AG04450 (cell line): ENCODE results near the gene TYW1. TPM values are rescaled to one million over a fixed set of nuclear protein-coding genes. Genes with fewer than 3 reads are reported as not detected.
"Not testable (repeated sequence)": the region's sequence is repeated elsewhere in the genome, so short reads cannot be mapped to it uniquely, and the experiment has no call there.

Source experiments
- CTCF ChIA-PET: fragments of 300-600, 350-600 bp; formaldehyde crosslinking; extraction: SDS; loops from one replicate; lab custom pipeline; 2022; ENCODE audit warnings: antibody characterized with exemption, inconsistent platforms; lab: Charles Lee
- POLR2A ChIA-PET: fragments of 350-600 bp; formaldehyde crosslinking; extraction: SDS; loops from one replicate; lab custom pipeline; 2021; ENCODE audit warnings: antibody characterized with exemption, inconsistent platforms; lab: Yijun Ruan, JAX
- DNase-seq: peaks from one replicate; pipeline ENCODE4 v3.0.0-alpha.2; 2011; ENCODE audit warnings: low read depth, low spot score
- H3K27ac ChIP-seq: one replicate; pipeline ENCODE4 v1.5.1; 2012; ENCODE audit warnings: low read depth, low read length, control low read depth
- H3K27me3 ChIP-seq: one replicate; pipeline ENCODE4 v1.6.0; 2012; ENCODE audit warnings: low read length; ENCODE audit not compliant: control insufficient read depth, insufficient read depth
- H3K4me3 ChIP-seq: 2 replicates; pipeline ENCODE4 v1.5.1; 2011; ENCODE audit warnings: mild to moderate bottlenecking, low read depth, low read length, control low read depth
- H3K9me3 ChIP-seq: 2 replicates; pipeline ENCODE4 v1.5.1; 2012; ENCODE audit warnings: low read length; ENCODE audit not compliant: control insufficient read depth, insufficient read depth
- polyA plus RNA-seq: library from polyadenylated mRNA; depleted of rRNA; stranded (reverse); fragments of >200 nt; gene quantifications from 2 replicates; pipeline ENCODE4 v1.2.3, GENCODE V29; 2011
- TF ChIP-seq, protein P1 (sequence below): IDR thresholded peaks from 2 replicates; pipeline ENCODE4 v1.5.1; 2011; ENCODE audit warnings: low read depth, low read length, control low read depth, inconsistent platforms

TYW1 gene
- polyA plus RNA-seq, 1 experiment, result 19.5 TPM

DNA sequence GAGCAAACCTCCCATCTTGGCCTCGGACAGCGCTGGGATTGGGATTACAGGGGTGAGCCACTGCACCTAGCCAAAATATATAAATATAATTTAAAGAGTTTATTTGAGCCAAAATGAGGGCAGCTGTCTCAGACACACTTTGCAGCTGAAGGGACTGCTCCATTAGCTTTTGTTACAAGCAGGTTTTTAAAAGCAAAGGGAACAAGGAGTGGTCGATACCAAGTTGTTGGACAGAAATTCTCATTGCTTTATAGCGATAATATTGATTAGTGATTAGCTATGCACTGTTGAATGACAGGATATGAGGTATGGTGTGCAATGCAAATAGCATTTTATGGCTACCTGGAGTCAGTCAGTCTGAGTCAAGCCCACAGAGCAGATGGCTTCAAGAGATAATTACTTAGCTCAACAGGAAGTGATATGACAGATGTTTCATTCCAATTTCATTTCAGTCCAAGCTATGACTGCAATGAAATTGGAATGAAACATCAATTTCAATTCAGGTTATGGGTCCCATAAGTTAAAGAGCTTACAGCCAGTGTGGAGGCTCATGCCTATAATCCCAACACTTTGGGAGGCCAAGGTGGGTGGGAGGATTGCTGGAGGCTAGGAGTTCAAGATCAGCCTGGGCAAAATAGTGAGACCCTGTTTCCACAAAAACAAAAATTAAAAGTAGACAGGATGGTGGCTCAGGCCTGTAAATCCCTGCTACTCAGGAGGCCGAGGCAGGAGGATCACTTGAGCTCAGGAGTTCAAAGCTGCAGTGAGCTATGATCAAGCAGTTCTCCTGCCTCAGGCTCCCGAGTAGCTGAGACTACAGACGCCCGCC, 23.1 kb downstream of the TYW1 start:
- no peak overlapping the region for H3K27ac ChIP-seq
- CTCF ChIA-PET, result no interaction called here
- POLR2A ChIA-PET, result no interaction called here

GRCh38 chr7:67021260-67021659, 24.6 kb downstream of the TYW1 start:
- ChIA-PET POLR2A (no interaction called here), CTCF (no interaction called here)

More for the DNA sequence above, 23.1 kb downstream of the TYW1 start:
- TF ChIP-seq, protein P1, sequence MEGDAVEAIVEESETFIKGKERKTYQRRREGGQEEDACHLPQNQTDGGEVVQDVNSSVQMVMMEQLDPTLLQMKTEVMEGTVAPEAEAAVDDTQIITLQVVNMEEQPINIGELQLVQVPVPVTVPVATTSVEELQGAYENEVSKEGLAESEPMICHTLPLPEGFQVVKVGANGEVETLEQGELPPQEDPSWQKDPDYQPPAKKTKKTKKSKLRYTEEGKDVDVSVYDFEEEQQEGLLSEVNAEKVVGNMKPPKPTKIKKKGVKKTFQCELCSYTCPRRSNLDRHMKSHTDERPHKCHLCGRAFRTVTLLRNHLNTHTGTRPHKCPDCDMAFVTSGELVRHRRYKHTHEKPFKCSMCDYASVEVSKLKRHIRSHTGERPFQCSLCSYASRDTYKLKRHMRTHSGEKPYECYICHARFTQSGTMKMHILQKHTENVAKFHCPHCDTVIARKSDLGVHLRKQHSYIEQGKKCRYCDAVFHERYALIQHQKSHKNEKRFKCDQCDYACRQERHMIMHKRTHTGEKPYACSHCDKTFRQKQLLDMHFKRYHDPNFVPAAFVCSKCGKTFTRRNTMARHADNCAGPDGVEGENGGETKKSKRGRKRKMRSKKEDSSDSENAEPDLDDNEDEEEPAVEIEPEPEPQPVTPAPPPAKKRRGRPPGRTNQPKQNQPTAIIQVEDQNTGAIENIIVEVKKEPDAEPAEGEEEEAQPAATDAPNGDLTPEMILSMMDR, result no peak
- Histone ChIP-seq H3K4me3 (no peak overlapping the region), H3K27me3 (no peaks in the 10 kb centered on the region), H3K9me3 (no peaks in the 10 kb centered on the region)
- DNase-seq, result no peak

DNA sequence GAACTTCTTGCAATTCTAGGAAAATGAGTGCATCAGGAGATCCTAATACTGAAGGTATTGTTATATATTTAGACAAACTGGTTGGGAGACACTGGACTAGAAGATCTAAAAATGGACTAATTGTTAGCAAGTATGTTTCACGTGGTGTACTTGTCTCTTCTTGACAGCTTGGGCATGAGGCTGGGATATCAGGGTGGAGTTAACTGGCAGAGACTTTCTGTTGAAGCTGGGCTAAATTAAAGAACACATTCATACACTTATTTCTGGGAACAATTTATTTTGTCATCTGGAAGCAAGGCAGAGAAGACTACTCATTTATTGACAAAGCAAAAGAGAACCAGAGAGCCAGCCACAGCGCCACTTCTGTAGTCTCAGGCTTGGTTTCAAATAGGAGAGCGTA, 25.9 kb downstream of the TYW1 start:
- TF ChIP-seq, protein P1, result no peak
- Histone ChIP-seq H3K27ac (no peak overlapping the region), H3K4me3 (no peak overlapping the region), H3K9me3 (no peaks in the 10 kb centered on the region), H3K27me3 (no peaks in the 10 kb centered on the region)
- CTCF ChIA-PET, result no interaction called here
- POLR2A ChIA-PET, result no interaction called here
- DNase-seq, result no peak

More at GRCh38 chr7:67021260-67021659, 24.6 kb downstream of the TYW1 start:
- no peak overlapping the region for H3K27ac ChIP-seq
- no peaks in the 10 kb centered on the region for H3K9me3 ChIP-seq
- H3K4me3 ChIP-seq, result no peak overlapping the region
- TF ChIP-seq, protein P1, result no peak
- H3K27me3 ChIP-seq, result no peaks in the 10 kb centered on the region
- DNase-seq, result no peak

GRCh38 chr7:67025459-67025858, 28.8 kb downstream of the TYW1 start:
- H3K27me3 ChIP-seq, DNase-seq, H3K9me3 ChIP-seq, H3K4me3 ChIP-seq, POLR2A ChIA-PET: not testable (repeated sequence)
- peak overlapping the region; percentile 57 for H3K27ac ChIP-seq
- CTCF ChIA-PET, result interaction anchor here (0.7 to 1.0 kb wide), 2 partner anchors 15 to 707 kb away, joined by 3 read pairs; no protein-coding TSS in a partner anchor

DNA sequence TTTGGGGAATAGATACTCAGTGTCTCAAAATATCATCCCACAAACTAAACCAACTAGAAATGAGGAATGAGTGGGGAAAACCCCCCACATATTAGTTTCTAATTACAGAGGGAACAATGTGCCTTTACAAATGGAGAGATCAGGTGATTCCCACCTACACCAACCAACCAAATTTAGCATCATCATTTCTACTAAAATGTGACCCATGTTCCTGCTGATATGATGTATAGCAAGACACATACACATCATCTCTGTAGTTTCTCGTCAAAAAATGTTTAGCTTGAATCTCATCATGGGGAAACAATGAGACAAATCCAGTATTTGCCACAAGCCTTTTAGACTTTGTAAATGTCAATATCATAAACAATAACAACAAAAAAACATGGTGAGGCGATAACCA, 35.1 kb downstream of the TYW1 start:
- H3K9me3 ChIP-seq, H3K4me3 ChIP-seq, CTCF ChIA-PET, H3K27ac ChIP-seq, POLR2A ChIA-PET, H3K27me3 ChIP-seq, DNase-seq: not testable (repeated sequence)

GRCh38 chr7:67033251-67033650, 36.6 kb downstream of the TYW1 start:
- Histone ChIP-seq H3K4me3 (no peak overlapping the region), H3K27me3 (no peaks in the 10 kb centered on the region), H3K9me3 (no peaks in the 10 kb centered on the region; the same call in none of the 2 replicates), H3K27ac (no peak overlapping the region)
- CTCF ChIA-PET, result no interaction called here
- TF ChIP-seq, protein P1, result no peak
- POLR2A ChIA-PET, result no interaction called here
- DNase-seq, result no peak

DNA sequence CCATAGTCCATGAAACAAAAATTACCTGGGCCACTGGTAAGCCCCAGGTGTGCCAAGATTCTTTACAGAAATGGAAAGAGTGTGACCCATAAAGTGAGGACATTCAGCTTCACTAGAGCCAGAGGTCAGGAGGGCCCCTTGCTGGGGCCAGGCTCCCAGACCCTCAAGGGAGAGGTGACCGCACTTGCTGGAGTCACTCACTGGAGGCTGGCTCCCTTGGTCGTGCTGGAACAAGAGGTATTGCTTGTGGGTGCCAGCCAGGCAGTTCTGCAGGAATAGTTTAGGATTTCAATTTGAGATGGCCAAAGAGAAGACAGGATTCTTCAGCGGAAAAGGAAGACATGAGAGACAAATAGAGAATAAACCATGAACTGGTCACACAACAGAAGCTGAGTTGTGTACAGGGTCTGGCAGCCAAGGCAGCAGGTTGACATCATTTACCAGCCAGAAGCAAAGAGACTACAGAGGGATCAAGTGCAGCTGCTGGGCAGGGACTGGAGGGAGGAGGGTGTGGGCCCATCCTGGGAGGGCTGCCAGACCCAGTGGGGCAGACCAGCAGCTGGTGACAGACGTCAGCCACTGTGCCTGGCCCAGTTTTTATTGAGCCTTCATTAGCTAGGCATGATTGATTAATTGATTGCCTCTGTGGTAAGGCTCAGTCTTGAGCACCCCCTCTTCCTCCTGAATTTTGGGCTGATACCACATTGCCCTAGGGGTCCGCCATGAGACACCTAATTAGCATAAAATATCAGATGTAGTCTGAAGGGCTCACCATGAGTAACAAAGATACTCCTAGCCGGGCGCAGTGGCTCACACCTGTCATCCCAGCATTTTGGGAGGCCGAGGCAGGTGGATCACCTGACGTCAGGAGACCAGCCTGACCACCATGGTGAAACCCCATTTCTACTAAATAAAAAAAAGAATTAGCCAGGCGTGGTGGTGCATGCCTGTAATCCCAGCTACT, 40.1 kb downstream of the TYW1 start:
- H3K9me3 ChIP-seq, POLR2A ChIA-PET, H3K27ac ChIP-seq, CTCF ChIA-PET, H3K27me3 ChIP-seq, DNase-seq, H3K4me3 ChIP-seq: not testable (repeated sequence)
